ENCODE results near the gene TSEN34.

The TSEN34 gene

DNA sequence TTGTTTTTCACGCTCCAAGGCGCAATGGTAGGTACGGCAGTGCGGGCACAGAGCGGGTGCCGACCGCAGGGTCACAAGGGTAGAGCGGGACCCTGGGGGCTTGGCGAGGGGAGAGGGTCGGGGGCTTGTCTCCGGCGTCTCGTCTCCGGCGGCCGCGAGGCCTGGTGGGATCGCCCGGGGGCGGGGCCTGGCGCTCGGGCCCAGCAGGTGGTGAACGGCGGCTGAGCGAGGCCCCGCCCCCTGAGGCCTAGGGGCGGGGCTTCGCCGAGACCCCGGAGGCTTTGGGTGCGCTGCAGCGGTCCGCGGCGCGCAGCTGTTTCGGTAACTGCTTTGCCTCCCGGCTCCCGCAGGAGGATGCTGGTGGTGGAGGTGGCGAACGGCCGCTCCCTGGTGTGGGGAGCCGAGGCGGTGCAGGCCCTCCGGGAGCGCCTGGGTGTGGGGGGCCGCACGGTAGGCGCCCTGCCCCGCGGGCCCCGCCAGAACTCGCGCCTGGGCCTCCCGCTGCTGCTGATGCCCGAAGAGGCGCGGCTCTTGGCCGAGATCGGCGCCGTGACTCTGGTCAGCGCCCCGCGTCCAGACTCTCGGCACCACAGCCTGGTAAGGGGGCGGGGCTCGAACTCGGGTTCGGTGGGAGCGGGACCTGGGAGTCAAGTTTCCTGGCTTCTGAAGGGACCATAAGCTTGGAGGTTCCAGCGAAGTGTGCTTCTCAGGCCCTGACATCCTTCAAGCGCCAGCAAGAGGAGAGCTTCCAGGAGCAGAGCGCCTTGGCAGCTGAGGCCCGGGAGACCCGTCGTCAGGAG, at the start of gene TSEN34:
TSS of gene TSEN34 (plus strand) at position 298 of the 800 bp plus-strand sequence. CDS start at position 355, 57 bp downstream.
- intact Hi-C loops (cut with DNase I), result no loop called here
- DNase-seq, result peak in 40 of 42 donors; percentile 64 to 93 (median 86)

DNA sequence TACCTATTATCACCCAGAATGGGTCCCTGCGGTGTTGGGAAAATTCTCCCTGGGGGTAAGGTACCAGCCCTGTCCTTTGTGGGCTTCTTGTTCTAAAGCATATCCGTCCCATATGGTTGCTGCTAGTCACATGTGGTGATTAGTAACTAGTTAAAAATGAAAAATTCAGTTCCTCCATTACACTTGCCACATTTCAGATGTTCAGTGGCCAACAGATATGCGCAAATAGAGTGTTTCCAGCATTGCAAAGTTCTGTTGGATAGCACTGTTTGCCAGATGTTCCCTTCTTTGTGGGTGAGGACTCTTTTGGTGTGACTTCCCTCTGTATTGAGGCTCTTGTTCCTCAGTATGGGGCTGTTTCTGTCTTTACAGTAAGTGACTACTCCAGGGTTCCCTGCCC, 49.8 kb upstream of the TSEN34 start:
- intact Hi-C loops (cut with DNase I), result no loop called here
- DNase-seq, result no peak

GRCh38 chr19:54142166-54142780, 48.8 kb upstream of the TSEN34 start:
- intact Hi-C loops (cut with DNase I), result no loop called here
- no peak for DNase-seq

DNA sequence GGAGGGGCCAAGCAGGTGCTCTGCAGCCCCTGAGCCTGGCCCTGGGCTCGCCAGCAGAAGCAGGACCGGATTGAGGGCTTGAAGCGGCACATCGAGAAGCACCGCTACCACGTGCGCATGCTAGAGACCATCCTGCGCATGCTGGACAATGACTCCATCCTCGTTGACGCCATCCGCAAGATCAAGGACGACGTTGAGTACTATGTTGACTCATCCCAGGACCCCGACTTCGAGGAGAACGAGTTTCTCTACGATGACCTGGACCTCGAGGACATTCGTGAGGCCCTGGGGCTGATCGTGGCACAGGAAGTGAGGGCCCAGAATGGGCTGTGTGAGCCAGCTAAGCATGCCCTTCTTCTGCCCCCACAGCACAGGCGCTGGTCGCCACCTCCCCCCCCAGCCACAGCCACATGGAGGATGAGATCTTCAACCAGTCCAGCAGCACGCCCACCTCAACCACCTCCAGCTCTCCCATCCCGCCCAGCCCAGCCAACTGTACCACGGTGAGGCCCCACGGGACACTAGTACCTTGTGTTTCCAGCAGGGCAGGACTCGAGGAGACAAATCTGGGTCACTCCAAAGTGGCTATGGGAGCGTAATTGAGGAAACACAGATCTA, 45.5 kb upstream of the TSEN34 start:
- intact Hi-C loops (cut with DNase I), result no loop called here
- no peak for DNase-seq

DNA sequence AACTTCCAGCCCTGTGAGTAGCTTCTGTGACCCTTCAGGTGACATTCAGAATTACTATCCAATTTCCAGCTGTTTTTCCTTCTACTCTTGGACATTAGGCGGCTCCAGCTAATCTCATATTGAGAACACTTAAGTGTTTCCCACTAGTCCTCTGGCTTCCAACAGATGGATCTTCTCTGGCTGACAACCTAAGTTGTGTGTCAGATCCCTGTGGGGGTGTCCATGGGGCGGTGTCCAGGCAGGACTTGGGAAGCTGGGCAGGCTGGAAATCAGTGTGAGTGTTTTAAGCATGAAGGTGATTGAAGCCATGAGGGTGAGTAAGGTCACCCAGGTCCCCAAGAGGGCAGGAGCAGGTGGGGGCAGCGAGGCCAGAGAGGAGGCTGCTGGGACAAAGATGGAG, 43.4 kb upstream of the TSEN34 start:
- DNase-seq, result no peak
- intact Hi-C loops (cut with DNase I), result no loop called here

DNA sequence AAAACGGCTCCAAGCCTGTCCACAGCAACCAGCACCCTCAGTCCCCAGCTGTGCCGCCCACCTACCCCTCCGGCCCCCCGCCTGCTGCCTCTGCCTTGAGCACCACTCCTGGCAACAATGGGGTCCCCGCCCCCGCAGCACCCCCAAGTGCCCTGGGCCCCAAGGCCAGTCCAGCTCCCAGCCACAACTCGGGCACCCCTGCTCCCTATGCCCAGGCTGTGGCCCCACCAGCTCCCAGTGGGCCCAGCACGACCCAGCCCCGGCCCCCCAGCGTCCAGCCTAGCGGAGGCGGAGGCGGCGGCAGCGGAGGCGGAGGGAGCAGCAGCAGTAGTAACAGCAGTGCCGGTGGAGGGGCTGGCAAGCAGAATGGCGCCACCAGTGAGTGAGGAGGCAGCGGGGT, 43.0 kb upstream of the TSEN34 start:
- intact Hi-C loops (cut with DNase I), result no loop called here
- no peak for DNase-seq

DNA sequence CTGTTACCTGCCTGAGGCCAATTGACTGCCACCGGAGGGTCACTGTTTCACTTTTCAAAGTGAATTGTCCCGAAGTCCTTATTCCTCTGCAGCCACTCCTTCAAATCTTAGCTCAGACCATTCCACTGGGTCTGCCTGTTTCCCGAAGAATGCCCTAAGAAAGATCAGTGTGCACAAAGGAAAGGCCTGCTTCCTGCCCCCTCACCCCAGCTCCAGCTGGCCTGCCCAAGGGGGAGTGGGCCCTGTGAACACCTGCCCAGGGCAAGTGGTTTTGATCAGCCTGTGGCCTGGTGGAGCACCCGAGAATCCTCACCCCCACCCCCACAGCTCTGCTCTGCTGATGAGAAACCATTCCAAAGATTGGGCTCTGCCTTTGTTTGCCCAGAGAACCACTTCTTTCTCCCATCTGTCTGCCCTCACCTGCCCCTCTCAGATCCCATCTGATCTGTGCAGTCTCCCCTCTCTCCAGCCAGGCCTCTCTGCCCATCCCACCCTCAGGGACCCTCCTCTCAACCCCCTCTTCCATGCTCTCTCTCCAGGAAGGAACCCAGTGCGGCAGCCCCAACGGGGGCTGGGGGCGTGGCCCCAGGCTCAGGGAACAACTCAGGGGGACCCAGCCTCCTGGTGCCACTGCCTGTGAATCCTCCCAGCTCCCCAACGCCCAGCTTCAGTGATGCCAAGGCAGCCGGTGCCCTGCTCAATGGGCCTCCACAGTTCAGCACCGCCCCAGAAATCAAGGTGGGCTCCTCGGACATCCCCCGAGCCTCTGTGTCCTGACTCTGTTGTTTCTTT, 41.9 kb upstream of the TSEN34 start:
- no peak for DNase-seq
- intact Hi-C loops (cut with DNase I), result no loop called here

DNA sequence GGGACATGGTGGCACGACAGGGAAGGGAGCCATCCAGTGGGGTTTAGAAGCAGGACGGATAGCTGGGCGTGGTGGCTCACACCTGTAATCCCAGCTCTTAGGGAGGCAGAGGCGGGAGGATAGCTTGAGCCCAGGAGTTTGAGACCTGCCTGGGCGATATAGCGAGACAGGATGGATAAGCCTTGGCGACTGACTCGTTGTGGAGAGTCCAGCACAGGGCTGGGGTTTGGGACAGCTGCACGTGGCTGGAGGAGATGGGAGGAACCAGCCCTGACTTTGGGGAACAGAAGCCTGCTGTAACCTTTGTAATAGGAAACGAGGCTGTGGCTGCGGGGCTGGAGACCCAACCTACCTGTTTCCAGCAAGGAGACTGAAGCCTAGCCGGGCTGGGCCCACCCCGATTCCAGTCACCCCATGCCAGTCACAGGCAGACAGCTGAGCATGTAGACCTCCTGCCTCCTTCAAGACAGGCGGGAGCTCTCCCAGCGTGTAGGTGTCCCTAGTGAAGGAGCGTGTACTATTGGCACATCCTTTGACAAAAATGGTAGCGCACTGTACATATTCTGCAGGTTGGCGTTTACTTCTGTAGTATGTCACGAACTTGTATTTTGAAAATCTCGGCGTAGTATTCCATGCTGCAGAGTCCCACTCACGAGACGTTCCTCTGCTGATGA, 39.6 kb upstream of the TSEN34 start:
- DNase-seq, result peak in 35 of 42 donors; percentile 18 to 91 (median 56)

GRCh38 chr19:54152267-54152666, 38.8 kb upstream of the TSEN34 start:
- no peak for DNase-seq
- intact Hi-C loops (cut with DNase I), result no loop called here

More for the DNA sequence above, 39.6 kb upstream of the TSEN34 start:
- intact Hi-C loops (cut with DNase I), result no loop called here

DNA sequence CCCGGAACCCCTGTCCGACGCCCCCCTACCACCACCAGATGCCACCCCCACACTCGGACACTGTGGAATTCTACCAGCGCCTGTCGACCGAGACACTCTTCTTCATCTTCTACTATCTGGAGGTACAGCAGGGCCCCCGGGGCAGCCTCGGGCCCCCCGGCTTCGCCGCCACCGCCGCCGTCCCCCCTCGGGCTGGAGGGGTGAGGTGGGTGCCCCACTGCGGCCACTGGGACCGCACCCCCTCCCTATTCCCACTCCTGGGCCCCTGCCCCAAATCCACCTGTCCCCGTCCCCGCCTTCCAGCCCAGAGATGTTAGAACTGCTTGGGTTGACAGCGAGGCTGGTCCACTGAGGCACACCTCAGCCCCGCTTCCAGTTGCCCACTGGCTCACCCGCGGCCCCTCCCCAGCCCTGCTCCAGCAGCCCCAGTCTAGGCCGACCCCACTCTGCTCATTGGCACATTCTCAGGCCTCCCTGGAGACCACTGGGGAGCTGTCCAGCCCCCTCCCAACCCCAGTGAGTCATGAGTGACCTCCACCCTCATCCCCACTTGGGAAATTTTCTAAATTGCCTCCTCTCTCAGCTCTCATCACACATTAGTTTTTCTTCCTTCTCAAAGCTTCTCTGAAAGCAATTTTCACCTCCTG, 38.1 kb upstream of the TSEN34 start:
- intact Hi-C loops (cut with DNase I), result no loop called here
- no peak for DNase-seq

DNA sequence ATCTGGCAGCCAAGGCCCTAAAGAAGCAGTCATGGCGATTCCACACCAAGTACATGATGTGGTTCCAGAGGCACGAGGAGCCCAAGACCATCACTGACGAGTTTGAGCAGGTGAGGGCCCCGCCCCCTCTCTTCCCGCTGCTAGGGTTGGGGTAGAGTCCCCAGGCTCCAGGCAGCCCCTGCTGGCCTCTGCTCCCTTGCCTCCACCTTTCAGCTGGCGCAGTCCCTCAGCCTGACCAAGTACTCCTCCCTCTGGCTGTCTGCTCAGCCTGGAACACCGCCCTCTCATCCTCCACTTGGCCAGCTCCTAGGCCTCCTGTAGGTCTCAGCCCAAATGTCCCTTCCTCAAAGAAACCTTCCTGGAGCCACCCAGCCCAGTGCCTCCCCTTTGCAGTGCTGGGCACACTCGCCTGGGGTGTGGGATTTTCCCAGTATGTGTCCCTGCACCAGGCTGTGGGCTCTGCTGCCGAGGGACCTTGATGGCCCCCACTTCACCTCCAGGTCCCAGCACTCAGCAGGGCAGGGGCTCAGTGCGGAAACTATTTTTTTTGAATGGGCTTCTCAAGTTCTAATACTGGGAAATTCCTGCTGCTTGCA, 37.3 kb upstream of the TSEN34 start:
- DNase-seq, result no peak
- intact Hi-C loops (cut with DNase I), result no loop called here

DNA sequence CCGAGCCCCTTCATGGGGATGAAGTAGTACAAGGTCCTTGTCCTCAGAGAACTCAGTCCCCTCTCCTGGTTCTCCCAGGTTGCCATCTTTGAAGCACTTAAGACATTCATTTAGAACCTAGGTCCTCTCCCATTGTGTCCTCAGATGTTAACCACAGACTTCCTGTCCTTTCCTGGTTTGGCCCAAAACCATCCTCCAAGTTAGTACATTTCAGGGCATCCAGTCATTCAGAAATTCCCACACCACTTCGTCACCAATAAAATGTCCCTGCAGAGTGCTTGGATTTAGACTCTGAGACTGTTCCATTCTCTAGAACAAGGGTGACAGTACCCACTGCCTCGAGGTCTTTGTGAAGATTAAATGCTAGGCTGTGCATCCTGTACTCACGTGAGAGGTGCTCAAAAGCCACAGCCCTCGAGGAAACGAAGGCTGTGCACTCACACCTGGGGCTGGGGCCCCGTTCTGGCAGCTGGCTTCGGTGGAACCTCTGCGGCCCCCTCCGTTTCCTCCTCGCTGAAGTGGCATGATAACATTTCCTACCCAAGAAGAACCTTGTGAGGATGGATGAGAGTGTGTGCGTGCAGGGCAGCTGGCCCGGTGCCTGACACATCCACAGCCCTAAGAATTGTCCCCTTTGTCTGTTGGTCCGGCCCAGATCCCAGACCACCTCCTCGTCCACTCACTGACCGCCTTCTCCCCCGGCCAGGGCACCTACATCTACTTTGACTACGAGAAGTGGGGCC, 36.3 kb upstream of the TSEN34 start:
- DNase-seq, result peak in 1 of 42 donors; percentile 29
- intact Hi-C loops (cut with DNase I), result no loop called here

DNA sequence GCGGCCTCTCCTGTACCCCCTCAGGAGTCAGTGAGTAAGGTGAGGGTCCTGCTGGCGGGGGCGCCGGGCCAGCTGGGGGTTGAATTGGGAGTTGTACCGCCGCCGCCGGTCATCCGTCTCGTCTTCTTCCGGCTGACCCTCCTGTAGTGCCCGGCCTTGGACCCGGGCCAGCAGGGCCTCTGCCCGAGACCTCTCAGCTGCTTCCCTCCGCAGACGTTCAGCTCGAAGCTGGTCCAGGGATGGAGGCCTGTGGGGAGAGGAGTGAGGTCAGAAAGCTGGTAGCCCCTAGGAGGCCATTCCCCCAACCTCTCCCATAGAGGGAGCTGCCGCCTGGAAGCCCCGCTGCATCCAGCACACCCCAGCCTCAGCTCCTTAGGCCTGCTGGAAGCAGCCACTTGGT, 35.4 kb upstream of the TSEN34 start:
- intact Hi-C loops (cut with DNase I), result no loop called here
- no peak for DNase-seq

DNA sequence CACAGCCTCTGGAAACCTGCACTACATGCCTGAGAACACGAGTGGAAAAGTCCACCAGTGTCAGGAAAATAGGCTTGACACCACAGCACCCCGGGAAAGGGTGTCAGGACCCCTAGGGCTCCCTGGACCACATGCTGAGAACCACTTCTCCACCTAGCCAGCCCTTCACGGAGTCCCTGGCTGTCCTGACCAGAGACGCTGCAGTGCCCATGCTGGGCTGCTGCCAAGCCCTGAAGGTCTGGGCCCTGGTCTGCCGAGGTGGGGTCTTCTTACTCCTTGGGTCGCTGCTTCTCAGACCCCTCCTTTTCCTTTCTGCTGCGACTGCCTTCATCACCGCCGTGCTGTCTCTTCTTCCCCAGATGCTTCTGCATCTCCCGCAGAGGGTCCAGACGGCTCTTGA, 34.6 kb upstream of the TSEN34 start:
- DNase-seq, result no peak
- intact Hi-C loops (cut with DNase I), result no loop called here

GRCh38 chr19:54156953-54157352, 34.2 kb upstream of the TSEN34 start:
- intact Hi-C loops (cut with DNase I), result no loop called here
- no peak for DNase-seq

GRCh38 chr19:54158812-54159351, 32.2 kb upstream of the TSEN34 start:
- intact Hi-C loops (cut with DNase I), result no loop called here
- DNase-seq, result peak in 3 of 42 donors; percentile 25 to 39 (median 33)
